SK-N-MC (cell line): ENCODE results near the gene HLA-E.

Experiments
- EZH2 ChIP-seq: fragments of 200-600 bp; sonication (generic); IDR thresholded peaks from one replicate; pipeline ENCODE4 v1.6.1; 2017; ENCODE audit warnings: antibody characterized with exemption
- POLR2AphosphoS5 ChIP-seq: IDR thresholded peaks from 2 replicates; pipeline ENCODE4 v1.6.1; 2012; ENCODE audit warnings: mild to moderate bottlenecking, low read depth, low read length, borderline replicate concordance

DNA sequence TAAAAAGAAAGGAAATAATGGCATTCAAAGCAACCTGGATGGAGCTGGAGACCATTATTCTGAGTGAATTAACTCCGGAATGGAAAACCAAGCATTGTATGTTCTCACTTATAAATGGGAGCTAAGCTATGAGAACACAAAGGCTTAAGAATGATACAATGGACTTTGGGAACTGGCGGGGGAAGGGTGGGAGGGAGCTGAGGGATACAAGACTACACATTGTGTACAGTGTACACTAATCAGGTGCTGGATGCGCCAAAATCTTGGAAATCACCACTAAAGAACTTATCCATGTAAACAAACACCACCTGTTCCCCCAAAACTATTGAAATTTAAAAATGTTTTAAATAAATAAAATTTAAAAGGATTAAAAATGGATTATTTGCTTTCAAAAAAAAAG is 4.1 kb upstream of the HLA-E start:
- TF ChIP-seq EZH2, result no peak
- TF ChIP-seq POLR2AphosphoS5, result no peak
